ENCODE results near the gene FURIN.

FURIN gene

DNA sequence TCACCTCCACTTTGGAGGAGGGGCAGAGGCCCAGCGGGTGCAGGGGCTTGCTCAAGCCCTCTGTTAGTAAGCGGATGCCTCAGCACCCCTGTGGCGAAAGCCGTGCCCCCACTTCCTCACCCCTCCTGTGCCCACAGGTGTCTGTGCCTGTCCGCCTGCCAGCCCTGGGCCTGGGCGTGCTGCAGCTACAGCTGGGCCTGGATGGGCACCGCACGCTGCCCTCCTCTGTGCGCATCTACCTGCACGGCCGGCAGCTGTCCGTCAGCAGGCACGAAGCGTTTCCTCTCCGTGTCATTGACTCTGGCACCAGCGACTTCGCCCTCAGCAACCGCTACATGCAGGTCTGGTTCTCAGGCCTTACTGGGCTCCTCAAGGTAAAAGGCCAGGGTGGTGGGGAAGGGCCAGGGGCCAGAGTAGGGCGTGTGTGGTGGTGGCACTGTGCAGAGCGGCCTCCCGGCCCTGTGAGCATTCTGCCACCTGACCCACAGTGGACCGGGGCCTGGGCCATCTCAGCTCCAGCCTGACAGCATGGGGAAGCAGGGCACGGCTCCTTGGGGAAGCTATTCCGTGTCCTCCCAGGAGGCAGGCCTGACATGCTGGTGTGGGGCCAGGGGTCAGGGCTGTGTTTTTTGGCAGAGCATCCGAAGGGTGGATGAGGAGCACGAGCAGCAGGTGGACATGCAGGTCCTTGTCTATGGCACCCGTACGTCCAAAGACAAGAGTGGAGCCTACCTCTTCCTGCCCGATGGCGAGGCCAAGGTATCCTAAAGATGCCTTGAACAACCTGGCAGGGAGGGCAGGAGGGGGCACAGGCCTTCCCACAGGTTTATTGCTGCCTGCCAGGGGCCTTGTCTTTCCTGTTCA, 43.8 kb downstream of the FURIN start:
- Histone ChIP-seq H3K9me3 (ENCODE audit: control insufficient read depth, insufficient read depth, low read length) (no peaks in the 10 kb centered on the region), H3K4me2 (ENCODE audit: low read length) (no peak overlapping the region), H3F3A (ENCODE audit: control insufficient read depth, insufficient read depth) (no peaks in the 10 kb centered on the region), H4K20me1 (ENCODE audit: control insufficient read depth, insufficient read depth, low read depth, low read length) (no peaks in the 10 kb centered on the region), H3K27ac (ENCODE audit: low read depth, low read length) (no peak overlapping the region), H3K36me3 (ENCODE audit: control insufficient read depth, low read length) (peaks cover 93% of the 10 kb centered on the region), H3K27me3 (ENCODE audit: control insufficient read depth, low read length) (no peaks in the 10 kb centered on the region), H3K4me3 (ENCODE audit: low read length) (no peak overlapping the region), H3K4me1 (ENCODE audit: control insufficient read depth, low read length) (peaks cover 12% of the 10 kb centered on the region), H3K9me2 (replicated peaks; ENCODE audit: control insufficient read depth, low read length) (no peaks in the 10 kb centered on the region), H3K79me2 (ENCODE audit: control insufficient read depth, low read length) (no peaks in the 10 kb centered on the region)
- TF ChIP-seq, protein P1, sequence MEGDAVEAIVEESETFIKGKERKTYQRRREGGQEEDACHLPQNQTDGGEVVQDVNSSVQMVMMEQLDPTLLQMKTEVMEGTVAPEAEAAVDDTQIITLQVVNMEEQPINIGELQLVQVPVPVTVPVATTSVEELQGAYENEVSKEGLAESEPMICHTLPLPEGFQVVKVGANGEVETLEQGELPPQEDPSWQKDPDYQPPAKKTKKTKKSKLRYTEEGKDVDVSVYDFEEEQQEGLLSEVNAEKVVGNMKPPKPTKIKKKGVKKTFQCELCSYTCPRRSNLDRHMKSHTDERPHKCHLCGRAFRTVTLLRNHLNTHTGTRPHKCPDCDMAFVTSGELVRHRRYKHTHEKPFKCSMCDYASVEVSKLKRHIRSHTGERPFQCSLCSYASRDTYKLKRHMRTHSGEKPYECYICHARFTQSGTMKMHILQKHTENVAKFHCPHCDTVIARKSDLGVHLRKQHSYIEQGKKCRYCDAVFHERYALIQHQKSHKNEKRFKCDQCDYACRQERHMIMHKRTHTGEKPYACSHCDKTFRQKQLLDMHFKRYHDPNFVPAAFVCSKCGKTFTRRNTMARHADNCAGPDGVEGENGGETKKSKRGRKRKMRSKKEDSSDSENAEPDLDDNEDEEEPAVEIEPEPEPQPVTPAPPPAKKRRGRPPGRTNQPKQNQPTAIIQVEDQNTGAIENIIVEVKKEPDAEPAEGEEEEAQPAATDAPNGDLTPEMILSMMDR (IDR thresholded peaks at IDR 0.05; ENCODE audit: low read depth, low read length, poor library complexity, severe bottlenecking): no peak
- no peak for TF ChIP-seq EZH2phosphoT487 (IDR thresholded peaks at IDR 0.05; ENCODE audit: borderline replicate concordance, low read length)

GRCh38 chr15:90912770-90913075, 44.3 kb downstream of the FURIN start:
- Histone ChIP-seq H3K36me3 (ENCODE audit: control insufficient read depth, low read length) (peaks cover 93% of the 10 kb centered on the region), H3F3A (ENCODE audit: control insufficient read depth, insufficient read depth) (no peaks in the 10 kb centered on the region), H3K4me1 (ENCODE audit: control insufficient read depth, low read length) (peaks cover 12% of the 10 kb centered on the region), H3K79me2 (ENCODE audit: control insufficient read depth, low read length) (no peaks in the 10 kb centered on the region), H3K27me3 (ENCODE audit: control insufficient read depth, low read length) (no peaks in the 10 kb centered on the region), H4K20me1 (ENCODE audit: control insufficient read depth, insufficient read depth, low read depth, low read length) (no peaks in the 10 kb centered on the region), H3K27ac (ENCODE audit: low read depth, low read length) (no peak overlapping the region), H3K9me2 (replicated peaks; ENCODE audit: control insufficient read depth, low read length) (no peaks in the 10 kb centered on the region), H3K4me2 (ENCODE audit: low read length) (no peak overlapping the region), H3K4me3 (ENCODE audit: low read length) (no peak overlapping the region), H3K9me3 (ENCODE audit: control insufficient read depth, insufficient read depth, low read length) (no peaks in the 10 kb centered on the region)
- TF ChIP-seq, protein P1 (IDR thresholded peaks at IDR 0.05; ENCODE audit: low read depth, low read length, poor library complexity, severe bottlenecking): no peak
- TF ChIP-seq EZH2phosphoT487 (IDR thresholded peaks at IDR 0.05; ENCODE audit: borderline replicate concordance, low read length): no peak

GRCh38 chr15:90913398-90913944, 45.1 kb downstream of the FURIN start:
- H3K36me3 ChIP-seq (ENCODE audit: control insufficient read depth, low read length): peaks cover 95% of the 10 kb centered on the region
- H3K27ac ChIP-seq (ENCODE audit: low read depth, low read length): no peak overlapping the region
- H3K4me2 ChIP-seq (ENCODE audit: low read length): no peak overlapping the region
- H3K4me1 ChIP-seq (ENCODE audit: control insufficient read depth, low read length): peaks cover 12% of the 10 kb centered on the region
- H3K27me3 ChIP-seq (ENCODE audit: control insufficient read depth, low read length): no peaks in the 10 kb centered on the region
- H3K9me2 ChIP-seq (replicated peaks; ENCODE audit: control insufficient read depth, low read length): no peaks in the 10 kb centered on the region
- H3K79me2 ChIP-seq (ENCODE audit: control insufficient read depth, low read length): no peaks in the 10 kb centered on the region
- H3K4me3 ChIP-seq (ENCODE audit: low read length): no peak overlapping the region
- H3F3A ChIP-seq (ENCODE audit: control insufficient read depth, insufficient read depth): no peaks in the 10 kb centered on the region
- TF ChIP-seq, protein P1 (IDR thresholded peaks at IDR 0.05; ENCODE audit: low read depth, low read length, poor library complexity, severe bottlenecking): no peak
- TF ChIP-seq EZH2phosphoT487 (IDR thresholded peaks at IDR 0.05; ENCODE audit: borderline replicate concordance, low read length): no peak
- H3K9me3 ChIP-seq (ENCODE audit: control insufficient read depth, insufficient read depth, low read length): no peaks in the 10 kb centered on the region
- no peaks in the 10 kb centered on the region for H4K20me1 ChIP-seq (ENCODE audit: control insufficient read depth, insufficient read depth, low read depth, low read length)

Data from DOHH2 (cell line).